ENCODE results near the gene GOT2.
"Not testable (repeated sequence)": the region's sequence is repeated elsewhere in the genome, so short reads cannot be mapped to it uniquely, and the experiment has no call there.

Gene GOT2

DNA sequence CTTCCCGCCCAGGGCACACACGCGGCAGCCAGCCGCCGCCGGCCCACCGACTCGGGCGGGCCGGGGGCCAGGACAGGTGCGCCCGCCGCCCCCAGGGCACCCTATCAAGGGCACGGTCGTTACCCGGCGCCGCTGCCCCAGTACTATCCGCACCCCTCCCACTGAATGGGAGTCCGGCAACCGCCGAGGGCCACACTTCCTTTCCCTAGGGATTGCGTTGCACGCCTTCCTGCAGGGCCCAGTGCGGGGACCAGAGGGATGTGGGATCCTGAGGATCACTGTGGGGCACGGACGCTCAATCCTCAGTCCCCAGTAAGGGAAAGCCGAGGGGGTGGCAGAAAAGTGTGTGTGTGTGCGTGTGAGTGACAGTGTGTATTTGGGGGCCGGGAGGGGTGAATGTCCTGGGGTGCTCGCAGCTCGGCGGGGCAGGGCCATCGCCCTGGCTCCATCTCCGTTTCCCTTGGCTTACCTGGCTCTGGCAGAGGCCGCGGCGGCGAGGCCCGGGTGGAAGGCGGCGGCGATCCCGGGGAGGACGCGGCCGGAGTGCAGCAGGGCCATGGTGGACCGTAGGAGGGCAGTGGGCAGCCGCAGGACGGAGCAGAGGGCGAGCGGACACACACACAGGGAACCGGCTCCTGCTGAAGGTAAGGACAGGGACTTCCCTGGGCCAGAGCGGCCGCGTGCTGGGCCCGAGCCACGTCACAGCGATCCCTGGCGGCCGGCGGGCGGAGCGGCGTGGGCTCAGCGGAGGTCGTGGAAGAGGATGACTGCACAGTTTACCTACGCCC is at the start of gene GOT2:
TSS of gene GOT2 (minus strand) at position 646 of the 788 bp plus-strand sequence. CDS start at position 558, 88 bp downstream.
- Histone ChIP-seq H3K4me3 (ENCODE audit: low read depth in 1 of 2, low read length in 2 of 2) (peak within 1 kb of the TSS; percentile 92 to 95), H3K4me1 (ENCODE audit: control insufficient read depth in 1 of 2, insufficient read depth in 2 of 2, low read length in 2 of 2) (peaks cover 12 to 13% of the 10 kb centered on the region in 2 donors), H3K27ac (ENCODE audit: low read depth, low read length) (peak within 1 kb of the TSS; percentile 10), H3K9ac (ENCODE audit: low read depth in 1 of 2, low read length in 2 of 2) (peak within 1 kb of the TSS; percentile 74 to 89), H3K9me3 (ENCODE audit: control insufficient read depth in 1 of 2, low read length in 2 of 2) (no peaks in the 10 kb centered on the region), H3K27me3 (ENCODE audit: control insufficient read depth in 1 of 2, insufficient read depth in 2 of 2, low read length in 2 of 2) (no peaks in the 10 kb centered on the region), H3K36me3 (ENCODE audit: control insufficient read depth in 1 of 2, insufficient read depth in 2 of 2, low read length in 2 of 2) (no peaks in the 10 kb centered on the region)

GRCh38 chr16:58779291-58779690 is 45.2 kb upstream of the GOT2 start:
- H3K9ac ChIP-seq (ENCODE audit: low read depth in 1 of 2, low read length in 2 of 2); H3K36me3 ChIP-seq (ENCODE audit: control insufficient read depth in 1 of 2, insufficient read depth in 2 of 2, low read length in 2 of 2); H3K4me3 ChIP-seq (ENCODE audit: low read depth in 1 of 2, low read length in 2 of 2); H3K27ac ChIP-seq (ENCODE audit: low read depth, low read length); H3K4me1 ChIP-seq (ENCODE audit: control insufficient read depth in 1 of 2, insufficient read depth in 2 of 2, low read length in 2 of 2); H3K27me3 ChIP-seq (ENCODE audit: control insufficient read depth in 1 of 2, insufficient read depth in 2 of 2, low read length in 2 of 2); H3K9me3 ChIP-seq (ENCODE audit: control insufficient read depth in 1 of 2, low read length in 2 of 2): not testable (repeated sequence)

DNA sequence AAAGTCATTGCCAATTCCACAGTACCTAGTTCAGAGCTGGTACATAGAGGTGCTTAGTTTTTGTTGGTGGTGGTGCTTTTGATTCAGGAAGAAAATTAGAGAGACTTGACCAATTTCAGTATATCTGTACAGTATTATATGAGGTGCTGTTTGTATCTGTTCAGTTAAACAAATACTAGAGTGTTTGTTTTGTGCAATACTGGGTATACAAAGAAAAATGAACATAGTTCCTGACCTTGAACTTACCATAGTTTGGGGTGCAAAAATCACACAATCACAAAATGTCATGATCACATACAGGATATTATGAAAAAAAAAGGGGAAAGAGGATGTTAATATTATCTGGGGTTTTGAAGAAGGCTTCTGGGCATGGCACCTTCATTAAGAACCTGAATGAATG is 39.8 kb upstream of the GOT2 start:
- Histone ChIP-seq H3K27me3 (ENCODE audit: control insufficient read depth in 1 of 2, insufficient read depth in 2 of 2, low read length in 2 of 2) (no peaks in the 10 kb centered on the region), H3K4me1 (ENCODE audit: control insufficient read depth in 1 of 2, insufficient read depth in 2 of 2, low read length in 2 of 2) (no peaks in the 10 kb centered on the region), H3K4me3 (ENCODE audit: low read depth in 1 of 2, low read length in 2 of 2) (no peak overlapping the region), H3K9me3 (ENCODE audit: control insufficient read depth in 1 of 2, low read length in 2 of 2) (no peaks in the 10 kb centered on the region), H3K36me3 (ENCODE audit: control insufficient read depth in 1 of 2, insufficient read depth in 2 of 2, low read length in 2 of 2) (no peaks in the 10 kb centered on the region), H3K27ac (ENCODE audit: low read depth, low read length) (no peak overlapping the region), H3K9ac (ENCODE audit: low read depth in 1 of 2, low read length in 2 of 2) (no peak overlapping the region)

DNA sequence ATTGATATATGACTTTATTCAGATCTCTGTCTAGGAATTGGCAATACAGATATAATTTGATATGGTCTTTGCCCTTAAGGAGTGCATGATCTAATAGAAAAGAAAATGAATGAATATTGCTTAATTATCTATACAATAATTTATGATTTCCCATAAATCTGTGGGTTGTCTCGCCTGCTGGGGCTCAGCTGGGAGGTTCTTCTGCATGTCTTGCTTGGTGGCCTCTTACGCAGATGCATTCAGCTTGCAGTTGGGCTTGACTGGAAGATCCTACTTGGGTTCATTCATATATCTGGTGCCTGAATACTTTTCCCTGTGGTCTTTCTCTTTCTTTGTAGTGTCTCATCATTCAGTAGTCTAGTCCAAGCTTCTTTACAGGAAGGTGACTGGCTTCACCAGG is 34.0 kb upstream of the GOT2 start:
- no peak overlapping the region for H3K27ac ChIP-seq (ENCODE audit: low read depth, low read length)
- H3K4me1 ChIP-seq (ENCODE audit: control insufficient read depth in 1 of 2, insufficient read depth in 2 of 2, low read length in 2 of 2): no peaks in the 10 kb centered on the region
- H3K27me3 ChIP-seq (ENCODE audit: control insufficient read depth in 1 of 2, insufficient read depth in 2 of 2, low read length in 2 of 2): no peaks in the 10 kb centered on the region
- no peaks in the 10 kb centered on the region for H3K9me3 ChIP-seq (ENCODE audit: control insufficient read depth in 1 of 2, low read length in 2 of 2)
- H3K36me3 ChIP-seq (ENCODE audit: control insufficient read depth in 1 of 2, insufficient read depth in 2 of 2, low read length in 2 of 2): no peaks in the 10 kb centered on the region
- H3K4me3 ChIP-seq (ENCODE audit: low read depth in 1 of 2, low read length in 2 of 2): no peak overlapping the region
- H3K9ac ChIP-seq (ENCODE audit: low read depth in 1 of 2, low read length in 2 of 2): no peak overlapping the region

GRCh38 chr16:58767581-58767980 is 33.5 kb upstream of the GOT2 start:
- Histone ChIP-seq H3K9me3 (ENCODE audit: control insufficient read depth in 1 of 2, low read length in 2 of 2) (no peaks in the 10 kb centered on the region), H3K36me3 (ENCODE audit: control insufficient read depth in 1 of 2, insufficient read depth in 2 of 2, low read length in 2 of 2) (no peaks in the 10 kb centered on the region), H3K9ac (ENCODE audit: low read depth in 1 of 2, low read length in 2 of 2) (no peak overlapping the region), H3K27ac (ENCODE audit: low read depth, low read length) (no peak overlapping the region), H3K4me3 (ENCODE audit: low read depth in 1 of 2, low read length in 2 of 2) (no peak overlapping the region), H3K4me1 (ENCODE audit: control insufficient read depth in 1 of 2, insufficient read depth in 2 of 2, low read length in 2 of 2) (no peaks in the 10 kb centered on the region), H3K27me3 (ENCODE audit: control insufficient read depth in 1 of 2, insufficient read depth in 2 of 2, low read length in 2 of 2) (no peaks in the 10 kb centered on the region)

GRCh38 chr16:58756650-58757332 is 22.7 kb upstream of the GOT2 start:
- no peaks in the 10 kb centered on the region for H3K27me3 ChIP-seq (ENCODE audit: control insufficient read depth in 1 of 2, insufficient read depth in 2 of 2, low read length in 2 of 2)
- H3K36me3 ChIP-seq (ENCODE audit: control insufficient read depth in 1 of 2, insufficient read depth in 2 of 2, low read length in 2 of 2): no peaks in the 10 kb centered on the region
- H3K27ac ChIP-seq (ENCODE audit: low read depth, low read length): no peak overlapping the region
- H3K9me3 ChIP-seq (ENCODE audit: control insufficient read depth in 1 of 2, low read length in 2 of 2): no peaks in the 10 kb centered on the region
- no peaks in the 10 kb centered on the region for H3K4me1 ChIP-seq (ENCODE audit: control insufficient read depth in 1 of 2, insufficient read depth in 2 of 2, low read length in 2 of 2)
- H3K9ac ChIP-seq (ENCODE audit: low read depth in 1 of 2, low read length in 2 of 2): no peak overlapping the region
- no peak overlapping the region for H3K4me3 ChIP-seq (ENCODE audit: low read depth in 1 of 2, low read length in 2 of 2)

- Histone ChIP-seq H3K4me3 (ENCODE audit: low read depth in 1 of 2, low read length in 2 of 2) (no peak overlapping the region), H3K27me3 (ENCODE audit: control insufficient read depth in 1 of 2, insufficient read depth in 2 of 2, low read length in 2 of 2) (no peaks in the 10 kb centered on the region), H3K27ac (ENCODE audit: low read depth, low read length) (no peak overlapping the region), H3K4me1 (ENCODE audit: control insufficient read depth in 1 of 2, insufficient read depth in 2 of 2, low read length in 2 of 2) (no peaks in the 10 kb centered on the region), H3K9ac (ENCODE audit: low read depth in 1 of 2, low read length in 2 of 2) (no peak overlapping the region), H3K9me3 (ENCODE audit: control insufficient read depth in 1 of 2, low read length in 2 of 2) (no peaks in the 10 kb centered on the region), H3K36me3 (ENCODE audit: control insufficient read depth in 1 of 2, insufficient read depth in 2 of 2, low read length in 2 of 2) (no peaks in the 10 kb centered on the region)
These were observed 22.0 kb upstream of the GOT2 start for GRCh38 chr16:58755989-58756649.

DNA sequence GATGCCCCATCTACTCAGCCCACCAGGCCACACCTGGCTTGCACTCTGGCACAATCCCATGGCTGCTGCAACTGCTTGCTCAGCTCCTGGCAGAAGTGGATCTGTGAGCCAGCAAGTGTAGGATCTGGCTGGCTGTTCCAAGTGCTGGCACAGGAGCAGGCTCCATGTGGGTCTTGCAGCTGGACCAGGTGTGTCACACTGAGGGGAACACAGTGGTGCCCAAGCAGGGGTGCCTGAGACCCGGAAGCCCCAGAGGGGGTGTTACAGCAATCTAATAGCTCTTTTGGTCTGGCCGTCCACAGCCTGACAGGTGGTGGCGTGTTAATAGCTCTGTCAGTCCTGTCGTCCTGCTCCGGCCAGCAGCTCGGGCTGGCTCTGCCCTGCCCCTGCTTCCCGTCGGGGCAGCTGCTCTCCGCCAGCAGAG is 19.6 kb upstream of the GOT2 start:
- H3K4me1 ChIP-seq (ENCODE audit: control insufficient read depth in 1 of 2, insufficient read depth in 2 of 2, low read length in 2 of 2): no peaks in the 10 kb centered on the region
- H3K9ac ChIP-seq (ENCODE audit: low read depth in 1 of 2, low read length in 2 of 2): no peak overlapping the region
- H3K4me3 ChIP-seq (ENCODE audit: low read depth in 1 of 2, low read length in 2 of 2): no peak overlapping the region
- H3K27me3 ChIP-seq (ENCODE audit: control insufficient read depth in 1 of 2, insufficient read depth in 2 of 2, low read length in 2 of 2): no peaks in the 10 kb centered on the region
- H3K36me3 ChIP-seq (ENCODE audit: control insufficient read depth in 1 of 2, insufficient read depth in 2 of 2, low read length in 2 of 2): no peaks in the 10 kb centered on the region
- no peak overlapping the region for H3K27ac ChIP-seq (ENCODE audit: low read depth, low read length)
- H3K9me3 ChIP-seq (ENCODE audit: control insufficient read depth in 1 of 2, low read length in 2 of 2): no peaks in the 10 kb centered on the region

DNA sequence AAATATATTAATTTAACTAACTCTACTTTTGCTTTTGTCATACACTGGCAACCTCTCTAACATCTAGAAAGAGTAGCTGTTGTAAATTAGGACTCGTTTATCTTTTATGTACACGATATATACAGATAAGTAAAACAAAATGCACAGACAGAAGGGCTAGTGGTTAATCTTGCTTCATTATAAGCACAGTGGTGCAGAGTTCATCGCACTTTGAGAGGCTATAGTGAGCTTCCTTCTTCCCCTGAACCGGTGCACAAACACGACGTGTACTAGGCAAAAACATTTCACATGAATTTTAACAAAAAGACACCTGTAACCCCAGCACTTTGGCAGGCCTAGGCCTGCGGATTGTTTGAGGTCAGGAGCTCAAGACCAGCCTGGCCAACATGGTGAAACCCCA is 10.4 kb upstream of the GOT2 start:
- Histone ChIP-seq H3K27me3 (ENCODE audit: control insufficient read depth in 1 of 2, insufficient read depth in 2 of 2, low read length in 2 of 2) (no peaks in the 10 kb centered on the region), H3K36me3 (ENCODE audit: control insufficient read depth in 1 of 2, insufficient read depth in 2 of 2, low read length in 2 of 2) (no peaks in the 10 kb centered on the region), H3K4me1 (ENCODE audit: control insufficient read depth in 1 of 2, insufficient read depth in 2 of 2, low read length in 2 of 2) (peaks cover 0 to 6% of the 10 kb centered on the region in 2 donors), H3K9ac (ENCODE audit: low read depth in 1 of 2, low read length in 2 of 2) (no peak overlapping the region), H3K9me3 (ENCODE audit: control insufficient read depth in 1 of 2, low read length in 2 of 2) (no peaks in the 10 kb centered on the region), H3K4me3 (ENCODE audit: low read depth in 1 of 2, low read length in 2 of 2) (no peak overlapping the region), H3K27ac (ENCODE audit: low read depth, low read length) (no peak overlapping the region)

DNA sequence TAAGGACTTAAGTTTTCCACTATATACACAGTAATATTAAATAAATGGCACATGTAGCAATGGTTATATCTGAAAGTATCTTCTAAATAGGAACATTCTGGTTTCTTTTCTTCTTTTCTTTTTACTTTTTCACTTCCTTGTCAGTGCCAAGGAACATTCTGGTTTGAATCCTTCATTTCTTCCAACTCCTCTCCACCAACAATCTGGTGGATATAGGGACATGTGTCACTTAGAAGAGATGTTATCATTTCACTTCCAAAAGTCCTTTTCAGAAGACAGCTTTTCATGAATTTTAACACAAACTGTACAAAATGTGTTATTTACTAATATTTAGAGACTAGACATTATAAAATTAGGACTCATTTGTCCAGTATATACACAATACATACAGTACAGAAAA is 7.9 kb upstream of the GOT2 start:
- Histone ChIP-seq H3K9ac (ENCODE audit: low read depth in 1 of 2, low read length in 2 of 2) (no peak overlapping the region), H3K4me3 (ENCODE audit: low read depth in 1 of 2, low read length in 2 of 2) (no peak overlapping the region), H3K9me3 (ENCODE audit: control insufficient read depth in 1 of 2, low read length in 2 of 2) (no peaks in the 10 kb centered on the region), H3K27ac (ENCODE audit: low read depth, low read length) (no peak overlapping the region), H3K36me3 (ENCODE audit: control insufficient read depth in 1 of 2, insufficient read depth in 2 of 2, low read length in 2 of 2) (no peaks in the 10 kb centered on the region), H3K27me3 (ENCODE audit: control insufficient read depth in 1 of 2, insufficient read depth in 2 of 2, low read length in 2 of 2) (no peaks in the 10 kb centered on the region), H3K4me1 (ENCODE audit: control insufficient read depth in 1 of 2, insufficient read depth in 2 of 2, low read length in 2 of 2) (peaks cover 4 to 12% of the 10 kb centered on the region in 2 donors)
